H9 (cell line): ENCODE data around the gene TMCC3. TPM values are rescaled to one million over a fixed set of nuclear protein-coding genes. Genes with fewer than 3 reads are reported as not detected.

ENCODE experiments used
- DNase-seq: peaks from one replicate; pipeline ENCODE4 v3.0.0-alpha.2; 2017
- H2AFZ ChIP-seq: one replicate; pipeline ENCODE4 v1.6.1; 2013; ENCODE audit warnings: mild to moderate bottlenecking, low read length, control low read depth, moderate library complexity
- H2AK5ac ChIP-seq: 2 replicates; pipeline ENCODE4 v1.6.1; 2013; ENCODE audit warnings: low read length, control low read depth, mixed read lengths; ENCODE audit not compliant: insufficient read length
- H2BK120ac ChIP-seq: one replicate; pipeline ENCODE4 v1.6.1; 2013; ENCODE audit warnings: low read depth, mild to moderate bottlenecking, low read length, control low read depth, inconsistent platforms; ENCODE audit not compliant: poor library complexity, severe bottlenecking
- H2BK12ac ChIP-seq: 2 replicates; pipeline ENCODE4 v1.6.1; 2013; ENCODE audit warnings: low read length, control low read depth, mixed read lengths, low read depth; ENCODE audit not compliant: insufficient read length
- H2BK15ac ChIP-seq: 2 replicates; pipeline ENCODE4 v1.6.1; 2013; ENCODE audit warnings: low read depth, low read length, control low read depth
- H2BK20ac ChIP-seq: one replicate; pipeline ENCODE4 v1.6.1; 2013; ENCODE audit warnings: low read depth, mild to moderate bottlenecking, low read length, control low read depth, inconsistent platforms; ENCODE audit not compliant: poor library complexity, severe bottlenecking
- H2BK5ac ChIP-seq: 2 replicates; pipeline ENCODE4 v1.6.1; 2013; ENCODE audit warnings: low read length, control low read depth, mixed read lengths; ENCODE audit not compliant: insufficient read length
- H3K14ac ChIP-seq: 2 replicates; pipeline ENCODE4 v1.6.1; 2013; ENCODE audit warnings: low read length, control low read depth; ENCODE audit not compliant: insufficient read depth
- H3K18ac ChIP-seq: 2 replicates; pipeline ENCODE4 v1.6.1; 2013; ENCODE audit warnings: low read depth, mild to moderate bottlenecking, mixed read lengths, low read length, control low read depth; ENCODE audit not compliant: insufficient read length
- H3K23ac ChIP-seq: 2 replicates; pipeline ENCODE4 v1.6.1; 2013; ENCODE audit warnings: low read length, control low read depth, mixed read lengths, low read depth; ENCODE audit not compliant: insufficient read length
- H3K23me2 ChIP-seq: 2 replicates; pipeline ENCODE4 v1.6.1; 2013; ENCODE audit warnings: low read depth, mild to moderate bottlenecking, mixed read lengths, low read length, control low read depth; ENCODE audit not compliant: insufficient read length, poor library complexity, severe bottlenecking
- H3K27ac ChIP-seq: 2 replicates; pipeline ENCODE4 v1.5.1; 2013; ENCODE audit warnings: low read length, control low read depth, mixed read lengths, low read depth; ENCODE audit not compliant: insufficient read length
- H3K27me3 ChIP-seq: 2 replicates; pipeline ENCODE4 v1.6.1; 2013; ENCODE audit warnings: low read length, control low read depth, inconsistent platforms; ENCODE audit not compliant: insufficient read depth
- H3K4ac ChIP-seq: 2 replicates; pipeline ENCODE4 v1.6.1; 2013; ENCODE audit warnings: low read depth, mild to moderate bottlenecking, control low read depth, inconsistent platforms, low read length, moderate library complexity
- H3K4me1 ChIP-seq: 2 replicates; pipeline ENCODE4 v1.6.1; 2013; ENCODE audit warnings: low read length, control low read depth, inconsistent platforms; ENCODE audit not compliant: insufficient read depth
- H3K4me2 ChIP-seq: 2 replicates; pipeline ENCODE4 v1.6.1; 2013; ENCODE audit warnings: low read length, control low read depth, mixed read lengths; ENCODE audit not compliant: insufficient read length, insufficient read depth
- H3K56ac ChIP-seq: 2 replicates; pipeline ENCODE4 v1.6.1; 2013; ENCODE audit warnings: low read depth, mild to moderate bottlenecking, mixed read lengths, low read length, control low read depth; ENCODE audit not compliant: insufficient read length
- H3K79me1 ChIP-seq: 2 replicates; pipeline ENCODE4 v1.6.1; 2013; ENCODE audit warnings: low read depth, mild to moderate bottlenecking, moderate library complexity, low read length, control low read depth, inconsistent platforms; ENCODE audit not compliant: insufficient read depth, poor library complexity, severe bottlenecking
- H3K79me2 ChIP-seq: 2 replicates; pipeline ENCODE4 v1.6.1; 2013; ENCODE audit warnings: low read length, control low read depth, inconsistent platforms; ENCODE audit not compliant: insufficient read depth
- H3K9ac ChIP-seq: 2 replicates; pipeline ENCODE4 v1.6.1; 2013; ENCODE audit warnings: low read length, control low read depth, mixed read lengths; ENCODE audit not compliant: insufficient read length; ENCODE audit errors: extremely low read depth
- H3K9me3 ChIP-seq: one replicate; pipeline ENCODE4 v1.6.1; 2013; ENCODE audit warnings: low read depth, low read length, inconsistent platforms; ENCODE audit not compliant: control insufficient read depth
- H3T11ph ChIP-seq: one replicate; pipeline ENCODE4 v1.6.1; 2013; ENCODE audit warnings: mild to moderate bottlenecking, low read length, control low read depth, inconsistent platforms
- H4K20me1 ChIP-seq: one replicate; pipeline ENCODE4 v1.6.1; 2013; ENCODE audit not compliant: control insufficient read depth, insufficient read length, insufficient read depth
- H4K5ac ChIP-seq: 2 replicates; pipeline ENCODE4 v1.6.1; 2013; ENCODE audit warnings: low read depth, mild to moderate bottlenecking, mixed read lengths, low read length, control low read depth; ENCODE audit not compliant: insufficient read length
- H4K8ac ChIP-seq: replicated peaks from 2 replicates; pipeline ENCODE4 v1.6.1; 2013; ENCODE audit warnings: low read length, control low read depth, mixed read lengths, low read depth; ENCODE audit not compliant: insufficient read length
- H4K91ac ChIP-seq: 2 replicates; pipeline ENCODE4 v1.6.1; 2013; ENCODE audit warnings: low read depth, mild to moderate bottlenecking, moderate library complexity, mixed read lengths, low read length, control low read depth; ENCODE audit not compliant: insufficient read length
- H3K27ac Mint-ChIP-seq, 3 experiments: 2 replicates in 2 of 3; 3 replicates in 1 of 3; pipeline ENCODE4 v1.8.0; 2020 to 2021; ENCODE audit warnings: mixed read lengths in 3 of 3, mild to moderate bottlenecking in 1 of 3, moderate library complexity in 1 of 3
- H3K27me3 Mint-ChIP-seq: 2 replicates; pipeline ENCODE4 v1.8.0; 2021; ENCODE audit warnings: low read depth, mild to moderate bottlenecking, moderate library complexity, mixed read lengths
- H3K36me3 Mint-ChIP-seq, 3 experiments: 2 replicates in 2 of 3; 3 replicates in 1 of 3; pipeline ENCODE4 v1.8.0; 2020 to 2021; ENCODE audit warnings: low read depth in 3 of 3, mixed read lengths in 3 of 3; ENCODE audit not compliant: insufficient read depth in 1 of 3
- H3K4me1 Mint-ChIP-seq, 2 experiments: 2 replicates each; pipeline ENCODE4 v1.8.0; 2020; ENCODE audit warnings: mixed read lengths in 2 of 2
- H3K4me3 Mint-ChIP-seq, 2 experiments: 2 replicates in 1 of 2; 3 replicates in 1 of 2; pipeline ENCODE4 v1.8.0; 2020 to 2021; ENCODE audit warnings: mild to moderate bottlenecking in 2 of 2, mixed read lengths in 2 of 2, moderate library complexity in 1 of 2
- H3K9me3 Mint-ChIP-seq, 2 experiments: 2 replicates in 1 of 2; 3 replicates in 1 of 2; pipeline ENCODE4 v1.8.0; 2020; ENCODE audit warnings: mild to moderate bottlenecking in 2 of 2, mixed read lengths in 2 of 2, moderate library complexity in 1 of 2
- CTCF ChIP-seq: fragments of 200-600 bp; sonication (generic); conservative IDR thresholded peaks from 3 replicates; pipeline ENCODE4 v1.8.0; 2021; ENCODE audit warnings: antibody characterized with exemption, mild to moderate bottlenecking
- WGBS: extraction: QIAGEN DNeasy Blood & Tissue Kit; methylation state at CpG from one replicate; pipeline ENCODE4 v1.1.7; 2013; ENCODE audit warnings: missing lambda C conversion rate, low lambda C conversion rate, mixed read lengths; ENCODE audit not compliant: insufficient read length; ENCODE audit errors: extremely low coverage; 5-methylcytosine and 5-hydroxymethylcytosine counted together
- total RNA-seq: library from RNA; stranded (reverse); gene quantifications from 2 replicates; pipeline ENCODE4 v1.2.1, GENCODE V29; 2021

Gene TMCC3
- total RNA-seq, 1 experiment from 2014 or later: 0.87 TPM

DNA sequence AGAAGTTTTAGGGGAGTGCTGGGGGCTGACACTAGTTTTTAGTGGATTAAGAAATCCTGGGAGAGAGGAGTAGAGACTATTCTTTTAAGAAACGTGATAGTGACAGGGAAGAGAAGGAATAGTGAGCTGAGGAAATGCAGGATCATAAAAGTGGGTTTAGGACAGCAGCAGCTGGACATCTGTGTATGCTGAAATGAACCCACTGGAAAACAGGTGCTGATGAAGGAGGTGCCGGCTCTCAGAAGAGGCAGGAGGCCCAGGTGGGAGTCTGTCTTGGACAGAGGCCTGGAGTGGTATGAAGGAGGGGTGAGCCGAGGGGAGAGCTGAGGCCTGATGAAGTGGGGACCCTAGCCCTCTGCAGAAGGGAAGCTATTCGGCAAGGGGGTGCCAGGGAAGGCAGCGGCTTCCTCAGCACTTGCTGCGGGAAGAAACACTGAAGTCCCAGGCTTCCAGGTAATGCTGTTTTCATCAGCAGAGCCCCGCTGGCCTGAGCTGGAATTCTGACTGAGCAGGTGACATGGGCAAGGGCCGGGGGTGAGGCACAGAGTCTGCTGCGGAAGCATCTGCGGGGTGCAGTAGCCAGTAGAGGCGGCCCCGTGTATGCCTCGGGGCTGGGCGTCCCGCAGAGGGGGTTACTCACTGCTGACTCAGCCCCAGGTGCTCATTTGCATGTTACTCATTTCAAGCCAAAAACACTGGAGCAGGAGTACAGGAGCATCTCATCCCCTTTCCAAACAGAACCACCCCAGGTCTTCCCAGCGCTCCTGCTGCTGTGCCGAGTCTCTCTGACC is 89.7 kb downstream of the TMCC3 start:
- WGBS: no CpG with 5 or more reads among the region's 17 CpGs
- no peak overlapping the region for H4K8ac ChIP-seq
- no peaks in the 10 kb centered on the region for H3K27me3 ChIP-seq
- no peak overlapping the region for H2AFZ ChIP-seq
- H3K27ac ChIP-seq: no peak overlapping the region
- H3K14ac ChIP-seq: 0 out of 2 replicates have a peak overlapping the region, but pooled peaks have one; percentile 12
- H3K79me2 ChIP-seq: no peaks in the 10 kb centered on the region
- no peaks in the 10 kb centered on the region for H3K9me3 ChIP-seq
- H2BK15ac ChIP-seq: peak overlapping the region; percentile 4; the same call in 1 of the 2 replicates
- no peak overlapping the region for H3K56ac ChIP-seq
- no peaks in the 10 kb centered on the region for H3K36me3 Mint-ChIP-seq
- H3K4me1 ChIP-seq: peaks cover 5% of the 10 kb centered on the region; the same call in 1 of the 2 replicates
- 0 out of 5 replicates have a peak, but pooled peaks cover 0 to 2% of the 10 kb centered on the region in 2 experiments for H3K9me3 Mint-ChIP-seq
- H2BK5ac ChIP-seq: no peak overlapping the region
- no peak overlapping the region for H4K5ac ChIP-seq
- no peak overlapping the region for H2BK12ac ChIP-seq
- H2BK20ac ChIP-seq: no peak overlapping the region
- H3K18ac ChIP-seq: peak overlapping the region; percentile 43
- no peak overlapping the region for H2AK5ac ChIP-seq
- peak overlapping the region; percentile 32 for H3K4me2 ChIP-seq
- no peaks in the 10 kb centered on the region for H4K20me1 ChIP-seq
- peak overlapping the region; percentile 70 to 86 (median 82); a peak in 6 of 7 replicates for H3K27ac Mint-ChIP-seq
- H3K4me1 Mint-ChIP-seq: peaks cover 18 to 20% of the 10 kb centered on the region in 2 experiments
- H4K91ac ChIP-seq: no peak overlapping the region
- peaks cover 10% of the 10 kb centered on the region for H3K27me3 Mint-ChIP-seq
- H3K4me3 Mint-ChIP-seq: peak overlapping the region; percentile 1 to 55; a peak in 4 of 5 replicates
- DNase-seq: peak; percentile 95
- H3T11ph ChIP-seq: no peak overlapping the region
- H3K9ac ChIP-seq: no peak overlapping the region
- no peak for TF ChIP-seq CTCF
- H2BK120ac ChIP-seq: no peak overlapping the region
- no peaks in the 10 kb centered on the region for H3K23me2 ChIP-seq
- H3K23ac ChIP-seq: no peak overlapping the region
- no peaks in the 10 kb centered on the region for H3K79me1 ChIP-seq
- no peak overlapping the region for H3K4ac ChIP-seq
